Measurements from ENCODE around the gene ZCCHC4.
A peak's percentile ranks its signal among the peaks of the same experiment; 100 is the strongest.
"Not testable (repeated sequence)": the region's sequence is repeated elsewhere in the genome, so short reads cannot be mapped to it uniquely, and the experiment has no call there.

Gene ZCCHC4

DNA sequence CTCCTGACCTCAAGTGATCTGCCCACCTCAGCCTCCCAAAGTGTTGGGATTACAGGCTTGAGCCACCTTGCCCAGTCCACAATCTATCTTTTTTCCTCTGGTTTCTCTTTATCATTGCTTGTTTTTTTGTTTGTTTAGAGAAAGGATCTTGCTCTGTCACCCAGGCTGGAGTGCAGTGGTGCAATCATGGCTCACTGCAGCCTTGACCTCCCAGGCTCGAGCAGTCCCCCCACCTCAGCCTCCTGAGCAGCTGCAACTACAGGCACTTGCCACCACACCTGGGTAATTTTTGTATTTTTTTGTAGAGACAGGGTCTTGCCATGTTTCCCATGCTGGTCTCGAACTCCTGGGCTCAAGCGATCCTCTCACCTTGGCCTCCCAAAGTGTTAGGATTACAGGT lies 15.9 kb downstream of the ZCCHC4 start:
- not testable (repeated sequence) for DNase-seq

- no peak for DNase-seq
Observed at GRCh38 chr4:25330335-25330734, 17.8 kb downstream of the ZCCHC4 start.

DNA sequence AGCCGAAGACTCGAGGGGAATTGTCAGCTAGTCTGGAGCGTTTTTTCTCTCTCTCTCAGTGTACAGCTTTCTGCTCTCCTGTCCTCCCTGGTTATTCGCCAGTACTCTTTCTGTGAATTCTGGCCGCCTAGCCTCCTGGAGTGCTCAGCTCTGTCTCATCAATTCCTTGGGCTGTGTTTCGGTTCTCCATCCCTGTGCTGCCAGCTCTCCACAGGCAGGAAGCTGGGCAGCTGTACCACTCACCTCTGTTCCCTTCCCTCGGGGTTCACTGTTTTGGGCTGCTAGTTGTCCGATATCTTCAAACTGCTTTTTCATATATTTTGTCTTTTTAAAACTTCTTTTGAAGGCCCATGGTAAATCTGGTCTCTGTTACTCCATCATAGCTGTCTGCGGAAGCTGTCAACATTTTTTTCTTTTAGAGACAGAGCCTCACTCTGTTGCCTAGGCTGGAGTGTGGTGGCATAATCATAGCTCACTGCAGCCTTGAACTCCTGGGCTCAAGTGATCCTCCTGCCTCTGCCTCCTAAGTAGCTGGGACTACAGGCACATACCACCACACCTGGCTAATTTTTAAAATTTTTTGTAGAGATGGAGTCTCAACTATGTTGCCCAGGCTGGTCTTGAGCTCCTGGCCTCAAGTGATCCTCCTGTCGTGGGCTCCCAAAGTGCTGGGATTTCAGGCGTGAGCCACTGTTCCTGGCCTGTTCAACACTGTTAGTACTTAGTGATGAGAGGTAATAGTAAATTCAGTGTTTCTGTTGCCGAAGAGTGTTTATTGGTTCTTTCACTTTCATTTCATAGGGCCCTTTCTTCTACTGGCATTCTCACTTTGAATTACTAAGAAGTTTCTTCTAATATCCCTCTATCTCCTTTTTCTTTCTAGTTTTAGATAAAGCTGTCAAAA lies 18.6 kb downstream of the ZCCHC4 start:
- peak in 1 of 2 donors; percentile 25 for DNase-seq

DNA sequence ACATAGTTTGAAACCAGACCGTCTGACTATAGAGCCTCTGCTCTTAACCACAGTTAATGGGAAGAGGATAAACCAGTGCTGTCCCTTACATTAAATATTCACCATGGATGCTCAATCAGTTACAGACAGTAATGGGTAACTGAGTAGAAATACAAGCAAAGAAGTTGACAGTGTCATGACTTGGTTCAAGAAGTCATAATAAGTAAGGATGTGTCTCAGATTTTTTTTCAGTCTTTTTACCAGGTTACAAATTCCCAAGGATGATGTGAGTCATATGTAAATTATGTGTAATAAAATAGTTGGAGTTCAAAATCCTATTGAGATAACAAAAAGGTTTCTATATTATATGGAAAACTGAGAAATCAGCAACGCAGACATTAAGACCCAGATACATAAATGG lies 31.1 kb downstream of the ZCCHC4 start:
- DNase-seq, result no peak

- DNase-seq, result no peak
Observed at GRCh38 chr4:25345744-25346143, 33.2 kb downstream of the ZCCHC4 start.

DNA sequence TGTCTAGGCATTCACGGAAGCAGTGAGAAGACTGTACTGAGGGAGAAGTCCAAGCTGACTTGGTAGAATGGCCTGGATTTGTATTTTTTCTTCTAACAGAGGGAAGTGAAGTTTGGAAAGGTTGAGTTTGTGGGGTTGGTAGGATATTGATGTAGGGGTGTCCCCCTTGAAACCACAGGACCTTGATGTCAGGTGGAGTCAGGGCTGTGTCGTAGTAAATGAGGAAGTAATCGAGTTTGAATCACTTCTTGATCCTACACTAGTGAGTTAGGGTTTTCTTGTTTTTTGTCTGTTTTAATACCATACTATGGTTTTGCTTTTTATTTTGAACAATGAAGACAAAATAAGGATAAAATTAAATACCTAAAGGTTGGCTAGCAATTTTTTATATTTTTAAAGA lies 34.3 kb downstream of the ZCCHC4 start:
- no peak for DNase-seq

DNA sequence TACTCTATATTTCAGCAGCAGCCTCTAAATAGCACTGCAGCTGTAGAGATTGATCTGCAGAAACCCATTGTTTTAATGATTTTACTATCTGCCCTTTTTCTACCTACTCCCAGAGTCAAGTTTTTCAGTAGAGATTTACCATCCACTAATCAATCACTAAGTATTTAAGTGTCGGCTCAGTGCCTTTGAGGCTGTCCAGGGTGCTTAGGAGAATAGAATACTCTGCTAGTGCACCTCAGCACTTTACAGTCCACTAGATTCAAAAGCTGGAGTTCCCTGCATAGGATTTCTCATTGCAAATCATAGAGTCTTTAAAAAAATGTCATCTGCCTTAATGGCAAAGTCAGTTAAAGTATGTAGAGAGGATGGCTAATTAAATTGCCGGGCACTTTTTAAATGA lies 34.9 kb downstream of the ZCCHC4 start:
- no peak for DNase-seq

DNA sequence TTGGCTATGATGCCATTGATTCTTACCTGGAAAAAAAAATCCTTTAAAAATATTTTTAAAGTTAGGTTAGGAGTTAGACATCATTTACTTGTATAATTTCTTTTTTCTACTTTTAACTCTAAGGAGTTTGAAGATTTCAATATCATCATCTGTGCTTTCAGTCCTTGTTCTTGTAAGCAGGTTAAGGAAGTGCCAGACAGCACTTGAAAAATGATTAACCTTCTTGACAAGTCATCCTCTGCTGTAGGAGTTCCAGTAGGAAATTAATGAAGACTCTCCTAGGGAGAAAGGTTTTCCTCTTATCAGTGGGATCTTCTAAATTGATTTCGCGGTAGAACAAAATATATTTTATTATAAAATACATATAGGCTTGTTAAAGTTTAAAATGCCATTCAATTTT lies 35.4 kb downstream of the ZCCHC4 start:
- DNase-seq, result no peak

DNA sequence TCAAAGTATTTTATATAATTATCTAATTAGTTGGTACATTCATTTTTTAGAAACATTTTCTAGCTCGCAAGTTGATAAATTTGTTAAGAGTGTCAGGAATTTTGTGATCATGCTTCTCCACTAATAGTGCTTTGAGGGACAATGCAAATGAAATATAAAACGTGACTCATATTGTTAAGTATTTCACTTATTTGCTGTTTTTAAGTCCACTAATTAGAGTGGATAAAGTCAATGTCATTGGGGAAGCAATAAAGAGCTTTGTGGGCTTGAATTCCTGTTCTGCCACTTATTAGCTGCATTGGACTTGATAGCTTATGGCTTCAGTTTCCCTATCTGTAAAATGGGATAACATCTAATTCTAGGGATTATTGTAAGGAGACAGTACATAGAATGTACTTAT lies 38.0 kb downstream of the ZCCHC4 start:
- DNase-seq, result no peak

DNA sequence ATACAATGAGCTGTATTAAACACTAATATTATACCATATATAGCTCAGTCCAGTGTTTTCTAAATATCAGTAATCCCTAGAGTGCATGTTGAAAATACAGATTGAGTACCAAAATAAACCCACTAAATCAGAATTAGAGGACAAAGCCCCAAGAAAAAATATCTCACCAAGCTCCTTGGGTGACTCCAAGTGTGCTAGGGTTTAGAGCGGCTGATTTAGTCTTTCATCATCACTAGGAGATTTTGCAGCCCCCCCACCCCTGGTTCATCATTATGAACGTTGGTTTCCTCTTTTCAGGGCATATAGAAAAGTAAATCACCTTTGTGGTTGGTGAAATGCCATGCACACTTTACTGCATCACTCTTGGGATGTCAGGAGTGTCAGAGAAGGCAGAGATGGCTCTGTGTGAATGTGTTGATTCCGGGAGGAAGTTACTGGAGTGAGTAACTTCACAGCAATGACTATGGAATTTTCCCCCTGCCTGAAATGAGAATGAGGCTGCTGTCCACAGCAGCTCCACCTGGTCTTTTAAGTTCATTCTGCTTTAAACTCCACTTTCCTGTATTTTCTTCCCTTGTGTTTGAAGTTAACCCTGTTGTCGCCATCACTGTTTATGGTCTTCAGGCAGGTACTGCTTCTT lies 39.3 kb downstream of the ZCCHC4 start:
- DNase-seq, result no peak

DNA sequence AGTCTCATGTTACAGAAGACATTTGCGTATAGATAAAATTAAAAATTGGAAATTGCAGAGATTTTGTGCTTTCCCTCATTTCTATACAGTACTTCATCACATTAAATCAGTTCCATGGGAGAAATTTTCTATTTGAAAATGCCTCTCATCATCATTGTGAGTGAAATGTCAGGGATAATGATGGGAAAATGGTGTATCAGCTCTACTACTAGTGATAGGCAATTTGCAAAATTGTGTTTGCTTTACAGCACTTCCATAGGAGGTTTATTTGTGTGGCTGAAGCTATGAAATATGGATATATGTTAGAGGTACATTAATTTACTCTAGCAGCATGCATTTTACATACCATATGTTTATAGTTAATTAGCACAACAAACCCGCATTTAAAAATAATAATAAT lies 43.5 kb downstream of the ZCCHC4 start:
- DNase-seq, result no peak

DNA sequence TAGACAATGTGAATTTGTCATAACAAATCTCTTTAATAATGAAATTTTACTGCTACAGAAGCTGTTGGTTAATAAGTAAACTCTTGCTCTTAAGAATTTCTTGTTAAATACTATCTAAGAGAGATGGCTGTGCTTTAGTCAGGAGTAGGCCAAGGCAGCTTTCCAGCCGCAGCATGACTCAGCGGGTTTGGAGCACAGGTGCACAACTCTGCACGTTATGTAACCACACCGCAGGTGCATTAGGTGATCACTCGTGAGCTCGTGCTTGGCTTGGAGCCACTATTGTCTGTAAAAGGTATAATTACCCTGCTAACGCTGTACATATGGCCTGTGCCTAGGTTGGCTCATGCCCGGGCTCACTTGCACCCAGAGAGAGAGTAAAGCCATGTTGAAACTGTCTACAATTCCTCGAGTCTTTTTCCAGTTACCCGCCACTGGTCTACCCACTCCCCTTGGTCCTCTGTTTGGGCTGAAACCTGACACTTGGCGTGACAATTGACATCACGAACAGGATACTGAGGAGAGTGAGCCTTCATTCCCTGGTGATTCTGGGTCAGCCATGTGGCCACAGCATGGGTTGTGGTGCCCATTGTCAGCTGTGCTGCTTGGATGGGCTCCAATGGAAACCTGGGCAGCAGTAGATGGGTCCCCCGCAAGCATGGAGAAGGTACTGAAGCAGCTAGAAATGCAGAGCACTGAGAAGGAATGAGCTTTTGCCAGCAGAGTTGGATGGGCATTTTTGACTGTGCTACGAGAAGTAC lies 46.1 kb downstream of the ZCCHC4 start:
- DNase-seq, result no peak

DNA sequence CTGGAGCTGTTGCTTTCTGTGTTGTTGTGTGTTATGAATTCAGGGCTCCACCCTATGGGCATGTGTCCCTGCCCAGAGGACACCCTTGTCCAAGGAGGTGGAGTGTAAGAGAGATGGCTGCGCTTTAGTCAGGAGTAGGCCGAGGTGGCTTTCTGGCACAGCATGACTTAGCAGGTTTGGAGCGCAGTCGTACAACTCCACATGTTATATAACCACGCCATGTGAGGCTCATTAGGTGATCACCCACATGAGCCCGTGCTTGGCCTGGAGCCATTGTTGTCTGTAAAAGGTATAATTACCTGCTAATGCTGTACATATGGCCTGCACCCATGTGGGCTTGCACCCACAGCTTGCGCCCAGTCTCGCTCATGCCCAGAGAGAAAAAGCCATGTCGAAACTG lies 48.7 kb downstream of the ZCCHC4 start:
- no peak for DNase-seq

DNA sequence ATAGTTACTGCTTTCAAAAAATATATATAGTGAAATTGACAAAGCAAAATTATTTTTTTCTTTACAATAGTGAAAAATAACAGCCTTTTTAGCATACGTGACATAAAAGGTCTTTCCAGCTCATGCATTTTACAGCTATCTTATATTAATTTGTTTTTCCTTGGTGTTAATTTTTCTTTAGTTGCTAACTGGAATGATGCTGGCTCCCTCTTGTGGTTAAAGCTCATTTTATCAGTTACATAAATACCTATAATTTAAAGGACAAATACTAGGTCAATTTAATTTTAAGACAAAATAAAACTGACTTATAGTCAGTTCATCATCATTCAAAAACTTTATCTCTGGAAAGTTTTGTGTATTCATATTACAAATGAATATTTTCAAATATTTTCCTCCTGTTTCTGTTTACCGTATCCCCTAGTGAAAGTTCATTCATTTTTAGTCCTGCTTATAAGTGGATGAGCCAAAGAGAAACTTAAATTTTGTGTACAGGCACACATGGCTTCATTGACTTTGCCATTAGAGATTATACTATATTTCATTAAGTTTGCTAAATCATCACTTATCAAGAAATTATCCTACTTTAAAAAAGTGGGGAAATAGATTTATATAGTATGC lies 54.5 kb downstream of the ZCCHC4 start:
- peak in 1 of 2 donors; percentile 49 for DNase-seq

GRCh38 chr4:25367877-25368276 lies 55.3 kb downstream of the ZCCHC4 start:
- DNase-seq, result no peak

DNA sequence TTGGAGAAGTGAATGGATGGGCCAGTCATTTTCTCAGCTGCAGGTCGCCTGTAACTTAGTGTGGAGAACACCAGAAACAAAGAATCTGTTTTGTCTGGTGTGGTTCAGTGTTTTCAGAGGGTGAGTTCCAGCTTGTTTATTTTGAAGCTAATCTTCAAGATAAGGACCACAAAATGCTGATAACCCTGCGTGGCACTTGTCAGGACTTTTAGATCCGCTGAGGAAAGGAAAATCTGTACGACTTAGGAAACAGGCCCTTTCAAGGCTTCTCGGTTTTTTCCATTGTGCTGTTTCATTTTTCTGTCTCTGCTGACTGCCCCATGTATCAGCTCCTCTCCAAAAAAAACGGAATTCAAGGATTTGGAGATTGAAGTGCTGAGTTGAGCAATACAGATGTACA lies 55.7 kb downstream of the ZCCHC4 start:
- no peak for DNase-seq

DNA sequence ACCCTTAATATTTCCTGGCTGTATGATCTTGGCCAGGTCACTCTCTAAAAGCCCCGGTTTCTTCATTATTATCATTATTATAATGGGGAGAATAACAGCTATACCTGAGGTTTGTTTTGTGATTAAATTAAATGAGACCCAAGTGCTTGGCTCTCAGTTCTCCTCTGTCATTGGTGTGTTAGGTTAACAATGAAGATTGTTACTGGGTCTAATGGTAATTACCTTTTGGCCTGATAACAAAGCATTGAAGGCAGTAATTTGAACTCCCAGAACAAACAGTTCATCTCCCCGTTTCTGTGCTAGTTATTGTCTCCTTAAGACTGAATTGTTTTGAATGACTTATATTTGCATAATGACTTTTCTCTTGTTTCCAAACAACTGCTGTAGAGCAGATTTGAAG lies 57.7 kb downstream of the ZCCHC4 start:
- no peak for DNase-seq

GRCh38 chr4:25372549-25372948 lies 60.0 kb downstream of the ZCCHC4 start:
- DNase-seq, result not testable (repeated sequence)

DNA sequence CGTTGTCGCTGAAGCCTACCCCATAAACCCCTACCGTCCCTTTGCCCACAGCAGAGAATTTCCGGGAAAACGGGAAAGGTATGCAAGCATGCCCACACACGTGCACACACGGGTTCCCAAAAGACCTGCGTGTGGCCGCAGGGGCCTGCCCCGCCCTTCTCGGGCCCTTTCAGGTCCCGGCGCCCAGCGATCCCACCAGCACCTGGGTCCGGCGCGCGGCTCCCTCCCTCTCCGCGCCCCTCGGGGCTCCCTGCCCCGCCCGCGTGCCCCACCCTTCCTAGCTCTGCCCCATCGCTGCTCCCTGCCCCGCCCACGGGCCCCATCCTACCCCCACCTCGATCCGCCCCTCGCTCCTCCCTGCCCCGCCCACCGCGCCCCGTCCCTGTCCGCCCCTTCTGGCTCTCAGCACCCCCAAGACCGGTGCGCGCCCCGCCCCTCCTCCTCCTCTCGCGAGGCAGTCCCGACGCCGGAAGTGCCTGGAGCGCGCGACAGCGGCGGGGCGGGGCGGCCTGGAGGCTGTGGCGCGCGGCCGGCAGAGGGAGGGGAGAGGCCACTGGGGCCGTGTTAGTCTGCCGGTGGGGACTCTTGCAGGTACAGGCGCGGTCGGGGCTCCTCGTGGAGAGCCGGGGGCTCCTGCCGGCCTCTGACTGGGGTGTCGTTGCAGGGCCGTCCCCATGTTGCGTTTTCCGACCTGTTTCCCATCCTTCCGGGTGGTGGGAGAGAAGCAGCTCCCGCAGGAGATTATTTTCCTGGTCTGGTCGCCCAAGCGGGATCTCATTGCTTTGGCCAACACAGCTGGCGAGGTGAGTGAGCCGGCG lies 64.4 kb downstream of the ZCCHC4 start, which contains the start of gene ANAPC4:
Gene ANAPC4 (plus strand): TSS at position 510 of the 818 bp plus-strand sequence. CDS start 165 bp downstream, at position 675.
- peak; percentile 96 for DNase-seq

GRCh38 chr4:25377572-25378436 lies 65.2 kb downstream of the ZCCHC4 start:
- DNase-seq, result no peak

- no peak for DNase-seq
Observed at GRCh38 chr4:25378437-25378743, 65.8 kb downstream of the ZCCHC4 start.

Data from CD4-positive, alpha-beta T cell treated with Interleukin-1 beta for 1 hour (primary cell).